ENCODE results near the gene FBXL13. TPM values are rescaled to one million over a fixed set of nuclear protein-coding genes. Genes with fewer than 3 reads are reported as not detected.

FBXL13 gene
- 1.4 and 2.0 TPM in 2 replicates for total RNA-seq

DNA sequence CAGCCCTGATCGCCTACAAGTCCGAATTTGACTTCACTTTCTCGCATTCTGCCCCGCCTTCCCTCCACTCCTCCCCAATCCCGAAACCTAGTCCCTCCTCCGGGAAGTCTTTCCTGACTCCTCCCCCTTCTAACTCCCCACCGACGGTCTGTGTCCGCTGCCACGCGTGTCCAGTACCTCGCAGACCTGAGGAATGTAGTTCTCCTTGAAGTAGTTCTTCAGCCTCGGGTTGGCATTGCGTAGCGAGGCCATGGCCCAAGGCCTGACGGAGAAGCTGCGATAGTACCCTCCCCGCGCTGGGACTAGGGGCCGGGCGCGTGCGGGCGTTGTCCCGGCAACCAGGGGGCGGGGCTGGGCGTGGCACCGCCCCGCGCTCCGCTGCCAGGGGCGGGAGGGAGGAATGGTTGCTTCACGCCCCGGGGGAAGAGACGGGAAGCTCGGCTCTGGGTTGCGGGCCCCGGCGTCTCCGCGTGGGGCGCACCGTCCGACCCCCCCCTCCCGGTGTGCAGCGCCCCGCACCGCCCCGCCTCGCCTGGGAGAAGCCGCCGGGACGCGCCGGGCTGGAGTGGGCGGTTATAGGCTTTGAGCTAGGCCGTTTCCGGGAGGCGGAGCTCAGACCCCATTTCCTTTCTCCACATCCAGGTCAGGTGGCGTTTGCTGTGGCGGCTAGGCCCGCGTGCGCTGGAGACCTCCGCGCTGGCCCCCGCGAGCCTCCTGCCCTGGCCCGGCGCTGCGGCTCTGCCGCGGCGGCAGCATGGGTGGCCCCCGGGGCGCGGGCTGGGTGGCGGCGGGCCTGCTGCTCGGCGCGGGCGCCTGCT, at the start of gene FBXL13, which contains the start of gene ARMC10:
FBXL13 (minus strand) TSS at position 278 of the 818 bp plus-strand sequence.
ARMC10 (plus strand) TSS at position 622 of the 818 bp plus-strand sequence; CDS start at position 755, 133 bp downstream.

GRCh38 chr7:102912742-102913141, 161.9 kb downstream of the FBXL13 start, which contains the start of gene LRRC17:
LRRC17 (plus strand) TSS chr7:102913000; CDS start chr7:102933914, 20,914 bp downstream.

Other genes starting within 250 kb of the FBXL13 start
- gene LRRC17, start 161.8 kb downstream of the FBXL13 start, total RNA-seq, result 65.6 and 103 TPM in 2 replicates
- gene ARMC10, start 344 bp upstream of the FBXL13 start, total RNA-seq, result 42.6 and 44.2 TPM in 2 replicates
- gene NAPEPLD, start 74.3 kb upstream of the FBXL13 start, total RNA-seq, result 17.6 and 20.9 TPM in 2 replicates
- gene PMPCB, start 222.6 kb upstream of the FBXL13 start, total RNA-seq, result 44.3 and 59.2 TPM in 2 replicates

Data from smooth muscle cell of the pulmonary artery (primary cell).